Superior temporal gyrus (tissue), 1 donor: ENCODE results near the gene UPK3B.
"Not testable (repeated sequence)": the region's sequence is repeated elsewhere in the genome, so short reads cannot be mapped to it uniquely, and the experiment has no call there.

Experiments used
- DNase-seq: peaks from one replicate; pipeline ENCODE4 v3.0.0-alpha.2; 2016; ENCODE audit errors: extremely low spot score

Gene UPK3B

DNA sequence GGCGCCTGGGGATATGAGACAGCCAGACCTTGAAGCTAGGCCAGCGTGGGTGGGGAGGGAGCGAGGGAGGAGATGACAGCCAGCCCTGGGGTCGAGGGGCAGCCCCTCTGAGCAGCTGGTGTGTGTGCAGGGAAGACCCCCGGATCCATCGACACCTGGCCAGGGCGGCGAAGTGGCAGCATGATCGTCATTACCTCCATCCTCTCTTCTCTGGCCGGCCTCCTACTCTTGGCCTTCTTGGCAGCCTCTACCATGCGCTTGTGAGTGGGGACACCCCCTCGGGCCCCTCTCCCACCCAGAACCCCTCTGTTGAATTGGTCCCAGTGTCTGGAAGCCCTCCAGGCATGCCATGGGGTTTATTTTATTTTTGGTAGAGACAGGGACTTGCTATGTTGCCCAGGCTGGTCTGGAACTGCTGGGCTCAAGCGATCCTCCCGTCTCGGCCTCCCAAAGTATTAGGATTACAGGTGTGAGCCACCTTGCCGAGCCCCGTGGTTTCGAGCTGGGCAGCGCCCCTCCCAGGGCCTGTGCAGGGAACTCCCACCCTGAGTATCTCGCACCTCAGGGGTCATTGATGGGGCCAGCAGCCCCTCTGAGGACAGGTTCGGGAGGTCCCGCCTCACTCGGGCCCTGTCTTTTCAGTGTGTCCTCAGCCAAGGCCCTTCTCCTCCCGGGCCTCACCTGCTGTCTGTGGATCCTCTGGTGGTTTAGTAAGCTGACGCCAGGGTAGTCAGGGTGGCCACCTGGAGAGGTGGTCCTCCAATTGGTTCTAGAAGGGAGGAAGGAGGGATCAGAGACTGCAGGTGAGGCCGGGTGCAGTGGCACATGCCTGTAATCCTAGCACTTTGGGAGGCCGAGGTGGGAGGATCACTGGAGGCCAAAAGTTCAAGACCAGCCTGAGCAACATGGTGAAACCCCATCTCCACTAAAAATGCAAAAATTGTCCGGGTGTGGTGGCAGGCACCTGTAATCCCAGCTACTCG is 3.8 kb downstream of the UPK3B start:
- no peak for DNase-seq

DNA sequence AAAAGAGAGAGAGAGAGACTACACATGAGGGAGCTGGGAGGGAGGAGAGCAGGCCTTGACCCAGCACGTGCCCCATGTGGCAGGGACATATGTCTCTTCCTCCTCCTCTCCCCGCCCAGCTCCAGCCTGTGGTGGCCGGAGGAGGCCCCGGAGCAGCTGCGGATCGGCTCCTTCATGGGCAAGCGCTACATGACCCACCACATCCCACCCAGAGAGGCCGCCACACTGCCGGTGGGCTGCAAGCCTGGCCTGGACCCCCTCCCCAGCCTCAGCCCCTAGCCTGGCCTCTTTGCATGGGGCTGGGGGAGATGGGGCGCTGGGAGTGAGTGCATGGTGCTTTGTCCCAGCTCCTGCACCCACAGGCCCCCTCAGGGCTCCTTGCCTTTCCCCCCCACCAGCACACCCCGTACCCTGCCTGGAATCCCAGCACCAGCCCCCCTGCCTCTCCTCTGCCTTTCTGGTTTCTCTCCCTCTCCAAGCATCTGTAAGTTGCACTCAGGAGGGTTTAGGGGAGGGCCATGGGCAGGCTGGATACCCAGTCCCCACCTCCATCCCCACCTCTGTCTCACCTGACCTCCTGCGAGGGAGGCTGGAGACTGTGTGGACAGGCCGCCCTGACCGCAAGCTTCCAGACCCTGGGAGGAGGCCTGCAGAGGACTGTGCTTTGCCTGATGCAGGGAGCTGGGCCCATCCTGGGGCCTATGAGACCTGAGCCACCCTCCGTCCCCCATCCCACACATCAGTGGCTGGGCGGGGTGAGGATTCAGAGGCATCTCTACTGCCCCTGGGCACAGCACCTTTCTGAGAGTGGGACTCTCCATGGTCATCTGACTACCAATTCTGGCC is 4.8 kb downstream of the UPK3B start:
- DNase-seq: no peak

DNA sequence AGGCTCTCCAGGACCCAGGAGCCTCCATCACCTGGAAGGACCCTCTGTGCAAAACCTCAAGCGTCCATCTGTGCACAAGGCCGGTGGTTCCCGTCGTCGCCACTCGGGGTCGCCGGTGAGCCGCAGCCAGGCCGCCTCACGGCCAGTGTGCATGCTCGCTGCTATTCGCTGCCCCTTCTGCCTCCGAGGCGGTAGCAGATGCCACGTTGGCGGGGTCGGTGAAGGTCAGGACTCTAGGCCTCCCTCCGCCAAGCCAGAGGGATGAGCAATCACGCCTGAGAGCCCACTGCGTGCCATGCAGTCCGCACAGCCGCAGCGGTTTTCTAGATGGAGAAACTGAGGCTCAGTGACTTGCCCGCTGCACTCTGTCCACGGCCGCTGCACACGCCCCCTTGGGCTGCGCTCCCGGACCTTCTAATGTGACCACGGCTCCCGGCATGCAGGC is 5.7 kb downstream of the UPK3B start:
- peak; percentile 46 for DNase-seq

DNA sequence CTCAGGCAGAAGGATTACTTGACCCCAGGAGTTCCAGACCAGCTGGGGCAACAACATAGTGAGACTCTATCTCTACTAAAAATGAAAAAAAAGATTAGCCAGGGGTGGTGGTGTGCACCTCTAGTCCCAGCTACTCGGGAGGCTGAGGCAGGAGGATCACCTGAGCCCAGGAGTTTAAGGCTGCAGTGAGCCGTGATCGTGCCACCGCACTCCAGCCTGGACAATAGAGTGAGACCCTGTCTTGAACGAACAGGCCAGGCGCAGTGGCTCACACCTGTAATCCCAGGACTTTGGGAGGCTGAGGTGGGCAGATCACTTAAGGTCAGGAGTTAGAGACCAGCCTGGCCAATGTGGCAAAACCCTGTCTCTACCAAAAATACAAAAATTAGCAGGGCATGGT is 6.6 kb downstream of the UPK3B start:
- not testable (repeated sequence) for DNase-seq

DNA sequence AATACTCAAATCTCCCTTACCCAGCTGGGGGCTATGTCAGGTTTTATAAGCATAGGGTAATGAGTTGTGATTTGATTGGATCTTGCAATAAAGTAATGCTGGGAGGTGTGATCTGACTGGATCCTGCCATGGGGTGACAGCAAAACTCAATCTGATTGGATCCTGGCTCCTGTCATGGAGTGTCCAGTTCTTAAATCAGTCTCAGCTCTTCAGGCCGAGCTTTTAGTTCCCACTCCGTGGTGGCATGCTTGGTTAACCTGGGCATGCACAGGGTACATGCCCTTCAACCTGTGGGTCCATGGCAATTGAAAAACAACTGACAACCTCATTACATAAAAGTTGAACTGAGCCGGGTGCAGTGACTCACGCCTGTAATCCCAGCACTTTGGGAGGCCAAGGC is 15.8 kb downstream of the UPK3B start:
- DNase-seq: not testable (repeated sequence)

DNA sequence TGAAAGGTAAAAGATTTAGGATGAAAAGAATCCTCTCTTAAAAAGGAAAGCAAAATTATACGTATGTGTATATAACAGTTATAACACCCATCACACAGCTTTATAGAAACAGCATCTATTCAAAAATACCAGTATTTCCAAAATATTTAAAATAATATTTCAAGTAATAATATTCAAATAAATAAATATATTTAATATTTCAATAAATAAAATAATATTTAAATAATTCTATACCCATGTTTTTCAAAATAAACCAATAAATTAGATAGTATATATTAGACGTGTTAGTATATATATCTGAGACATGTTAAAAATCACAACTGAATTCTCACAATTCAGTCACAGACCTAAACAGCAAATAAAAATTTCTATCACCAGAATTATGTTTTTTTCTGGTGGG is 21.3 kb downstream of the UPK3B start:
- DNase-seq: not testable (repeated sequence)

DNA sequence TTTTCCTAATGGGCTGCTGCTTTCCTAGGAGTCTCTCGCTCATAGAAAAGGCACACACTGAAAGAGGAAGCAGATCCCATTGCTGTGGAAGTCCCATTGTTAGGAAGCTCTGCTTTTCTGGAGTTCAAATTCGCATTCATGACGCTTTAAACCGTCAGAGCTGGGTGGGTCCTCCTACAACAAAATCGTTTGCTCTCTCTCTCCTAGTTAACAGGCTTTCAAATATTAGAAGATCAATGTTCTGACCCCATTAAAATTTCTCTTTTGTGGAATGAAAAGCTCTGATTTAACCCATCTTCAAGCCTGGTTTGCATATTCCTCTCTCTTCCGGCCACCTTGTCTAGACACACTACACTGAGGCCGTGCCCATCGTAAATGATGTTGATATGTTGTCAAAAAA is 32.8 kb downstream of the UPK3B start, which contains the start of gene SPDYE16:
SPDYE16 (minus strand) TSS at position 101 of the 400 bp plus-strand sequence. CDS start 1,838 bp downstream, outside the sequence.
- not testable (repeated sequence) for DNase-seq

DNA sequence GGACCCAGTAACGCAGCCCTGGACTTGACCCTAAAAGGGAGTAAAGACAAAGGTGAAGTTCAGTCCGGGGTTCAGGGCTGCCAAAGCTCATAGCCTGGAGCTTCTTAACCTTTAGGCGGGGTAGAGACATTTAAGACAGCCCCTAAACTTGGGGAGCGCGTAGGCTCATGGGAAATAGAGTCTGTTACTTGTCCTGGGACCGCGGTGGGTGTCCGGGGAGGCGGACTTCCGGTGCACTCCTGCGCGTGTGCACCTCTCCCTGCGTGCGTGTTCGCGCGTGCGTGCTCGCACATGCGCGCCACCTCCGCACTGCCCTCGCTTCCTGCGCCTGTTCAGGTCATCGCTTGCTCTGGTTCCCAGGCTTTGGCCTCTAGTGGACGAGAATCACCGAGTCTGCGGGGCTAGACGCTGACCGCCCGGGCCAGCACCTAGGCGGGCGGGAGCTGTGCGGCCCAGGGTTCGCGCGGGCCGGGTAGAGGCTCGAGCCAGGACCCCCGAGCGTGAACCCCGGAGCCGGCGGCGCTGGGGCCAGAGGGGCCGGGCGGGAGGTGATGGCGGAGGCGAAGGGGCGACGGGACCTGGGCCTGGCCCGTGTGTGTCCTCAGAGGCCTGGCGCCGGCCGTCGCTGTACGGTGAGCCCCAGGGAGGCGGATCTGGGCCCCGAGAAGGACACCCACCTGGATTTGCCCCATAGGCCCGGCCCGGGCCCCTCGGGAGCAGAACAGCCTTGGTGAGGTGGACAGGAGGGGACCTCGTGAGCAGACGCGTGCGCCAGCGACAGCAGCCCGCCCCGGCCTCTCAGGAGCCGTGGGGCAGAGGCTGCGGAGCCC is 38.9 kb downstream of the UPK3B start:
- peak; percentile 94 for DNase-seq

DNA sequence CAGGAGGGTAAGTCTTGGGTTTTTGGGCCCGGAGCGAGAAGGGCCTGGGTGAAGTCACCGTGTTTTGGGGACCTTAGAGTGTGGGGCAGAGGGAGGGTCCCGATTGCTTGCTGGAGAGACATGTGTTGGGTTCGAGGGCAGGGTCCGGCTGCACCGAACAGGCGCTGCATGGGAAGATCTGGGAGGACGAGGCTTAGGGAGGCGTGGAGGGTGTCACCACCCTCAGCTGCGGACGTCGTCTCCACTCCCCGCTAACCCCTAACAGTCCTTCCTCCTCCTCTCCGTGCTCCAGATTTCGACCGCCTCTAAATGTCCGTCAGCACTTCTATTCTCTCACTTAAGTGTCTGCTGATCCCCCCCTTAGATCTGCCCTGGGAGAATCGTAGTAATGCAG is 39.5 kb downstream of the UPK3B start:
- DNase-seq: peak; percentile 3

DNA sequence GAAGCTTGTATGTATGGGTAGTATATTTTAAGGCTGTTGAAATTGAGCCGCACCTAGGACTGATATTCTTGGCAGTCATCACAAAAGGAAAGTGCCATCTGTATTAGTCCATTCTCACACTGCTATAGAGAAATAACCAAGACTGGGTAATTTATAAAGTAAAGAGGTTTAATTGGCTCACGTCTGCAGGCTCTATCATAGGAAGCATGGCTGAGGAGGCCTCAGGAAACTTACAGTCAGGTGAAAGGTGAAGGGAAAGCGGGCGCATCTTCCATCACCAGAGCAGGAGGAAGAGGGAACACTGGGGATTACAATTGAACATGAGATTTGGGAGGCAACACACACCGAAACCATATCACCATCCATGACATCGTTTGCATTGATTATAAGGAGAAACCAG is 41.6 kb downstream of the UPK3B start:
- DNase-seq: peak; percentile 4

DNA sequence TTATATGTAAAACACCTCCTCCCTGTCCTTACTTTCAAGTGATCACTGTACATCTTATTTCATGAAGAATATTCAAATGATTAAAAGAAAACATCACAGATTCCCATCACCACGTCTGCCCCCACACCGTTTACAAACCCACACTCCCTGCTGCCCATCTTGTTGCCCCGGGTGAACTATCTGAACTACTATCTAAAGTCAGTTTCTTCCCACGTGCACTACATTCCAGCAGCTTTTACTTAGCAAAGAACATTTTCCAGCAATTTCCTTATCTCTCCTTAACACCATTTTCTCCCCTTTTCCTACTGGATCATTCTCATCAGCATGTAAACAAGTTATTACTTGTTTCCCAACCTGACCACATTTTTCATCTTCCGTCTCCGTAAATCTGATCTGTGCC is 49.3 kb downstream of the UPK3B start:
- not testable (repeated sequence) for DNase-seq

DNA sequence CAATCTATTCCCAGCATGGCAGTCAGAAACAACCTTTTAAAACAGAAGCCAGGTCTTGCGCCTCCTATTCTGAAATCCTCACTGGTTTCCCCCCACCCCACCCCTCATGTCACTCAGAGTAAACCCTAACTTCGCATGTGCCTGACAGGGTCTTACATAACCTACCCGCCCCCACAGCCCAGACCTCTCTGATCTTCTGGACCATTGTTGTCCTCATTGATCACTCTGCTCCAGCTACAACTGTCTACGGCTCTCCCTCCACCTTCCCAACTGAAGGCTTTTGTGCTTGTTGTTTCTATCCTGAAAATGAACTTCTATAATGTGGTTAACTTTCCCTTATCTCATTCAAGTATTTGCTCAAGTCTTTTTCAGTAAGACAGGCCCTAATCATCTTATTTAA is 49.8 kb downstream of the UPK3B start:
- DNase-seq: not testable (repeated sequence)

DNA sequence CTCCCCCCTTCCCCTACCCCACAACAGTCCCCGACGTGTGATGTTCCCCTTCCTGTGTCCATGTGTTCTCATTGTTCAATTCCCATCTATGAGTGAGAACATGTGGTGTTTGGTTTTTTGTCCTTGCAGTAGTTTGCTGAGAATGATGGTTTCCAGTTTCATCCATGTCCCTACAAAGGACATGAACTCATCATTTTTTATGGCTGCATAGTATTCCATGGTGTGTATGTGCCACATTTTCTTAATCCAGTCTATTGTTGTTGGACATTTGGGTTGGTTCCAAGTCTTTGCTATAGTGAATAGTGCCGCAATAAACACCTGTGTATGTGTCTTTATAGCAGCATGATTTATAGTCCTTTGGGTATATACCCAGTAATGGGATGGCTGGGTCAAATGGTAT is 51.0 kb downstream of the UPK3B start:
- DNase-seq: not testable (repeated sequence)

DNA sequence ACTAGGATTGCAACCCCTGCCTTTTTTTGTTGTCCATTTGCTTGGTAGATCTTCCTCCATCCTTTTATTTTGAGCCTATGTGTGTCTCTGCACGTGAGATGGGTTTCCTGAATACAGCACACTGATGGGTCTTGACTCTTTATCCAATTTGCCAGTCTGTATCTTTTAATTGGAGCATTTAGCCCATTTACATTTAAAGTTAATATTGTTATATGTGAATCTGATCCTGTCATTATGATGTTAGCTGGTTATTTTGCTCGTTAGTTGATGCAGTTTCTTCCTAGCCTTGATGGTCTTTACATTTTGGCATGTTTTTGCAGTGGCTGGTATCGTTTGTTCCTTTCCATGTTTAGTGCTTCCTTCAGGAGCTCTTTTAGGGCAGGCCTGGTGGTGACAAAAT is 54.6 kb downstream of the UPK3B start:
- DNase-seq: not testable (repeated sequence)
